GM12865 (cell line): ENCODE data around the gene SLC25A30.
A peak's percentile ranks its signal among the peaks of the same experiment; 100 is the strongest.

Experiments
- DNase-seq: peaks from one replicate; pipeline ENCODE4 v3.0.0; 2010; ENCODE audit warnings: low read depth
- H3K4me3 ChIP-seq: 2 replicates; pipeline ENCODE4 v1.5.1; 2011; ENCODE audit warnings: mild to moderate bottlenecking, low read depth, low read length, control low read depth
- TF ChIP-seq, protein P1 (sequence below): IDR thresholded peaks from 2 replicates; pipeline ENCODE4 v1.5.1; 2011; ENCODE audit warnings: low read length, control low read depth, low read depth, inconsistent platforms; ENCODE audit not compliant: insufficient read depth; ENCODE audit errors: missing control alignments

SLC25A30 gene

DNA sequence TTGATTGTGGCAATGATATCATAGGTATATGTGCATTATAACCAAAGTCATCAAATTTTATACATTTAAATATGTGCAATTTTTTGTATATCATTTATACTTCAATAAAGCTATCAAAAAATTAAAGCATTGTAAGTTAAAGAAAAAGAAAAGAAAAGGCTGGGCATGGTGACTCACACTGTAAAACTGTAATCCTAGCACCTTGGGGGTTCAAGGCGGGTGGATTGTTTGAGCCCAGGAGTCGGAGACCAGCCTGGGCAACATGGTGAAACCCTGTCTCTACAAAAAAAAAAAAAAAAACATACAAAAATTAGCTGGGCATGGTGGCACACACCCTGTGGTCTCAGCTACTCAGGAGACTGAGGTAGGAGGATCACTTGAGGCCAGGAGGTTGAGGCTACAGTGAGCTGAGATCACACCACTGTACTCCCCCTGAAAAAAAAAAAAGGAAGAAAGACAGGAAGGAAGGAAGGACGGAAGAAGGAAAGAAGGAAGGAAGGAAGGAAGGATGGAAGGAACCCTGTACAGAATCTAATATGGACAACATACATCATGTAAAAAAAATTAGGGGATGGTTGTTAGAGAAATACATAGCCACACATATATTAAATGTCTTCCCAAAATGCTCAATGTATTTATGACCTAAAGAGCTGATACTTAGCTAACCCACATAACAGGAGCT lies 21.7 kb upstream of the SLC25A30 start:
- TF ChIP-seq, protein P1, sequence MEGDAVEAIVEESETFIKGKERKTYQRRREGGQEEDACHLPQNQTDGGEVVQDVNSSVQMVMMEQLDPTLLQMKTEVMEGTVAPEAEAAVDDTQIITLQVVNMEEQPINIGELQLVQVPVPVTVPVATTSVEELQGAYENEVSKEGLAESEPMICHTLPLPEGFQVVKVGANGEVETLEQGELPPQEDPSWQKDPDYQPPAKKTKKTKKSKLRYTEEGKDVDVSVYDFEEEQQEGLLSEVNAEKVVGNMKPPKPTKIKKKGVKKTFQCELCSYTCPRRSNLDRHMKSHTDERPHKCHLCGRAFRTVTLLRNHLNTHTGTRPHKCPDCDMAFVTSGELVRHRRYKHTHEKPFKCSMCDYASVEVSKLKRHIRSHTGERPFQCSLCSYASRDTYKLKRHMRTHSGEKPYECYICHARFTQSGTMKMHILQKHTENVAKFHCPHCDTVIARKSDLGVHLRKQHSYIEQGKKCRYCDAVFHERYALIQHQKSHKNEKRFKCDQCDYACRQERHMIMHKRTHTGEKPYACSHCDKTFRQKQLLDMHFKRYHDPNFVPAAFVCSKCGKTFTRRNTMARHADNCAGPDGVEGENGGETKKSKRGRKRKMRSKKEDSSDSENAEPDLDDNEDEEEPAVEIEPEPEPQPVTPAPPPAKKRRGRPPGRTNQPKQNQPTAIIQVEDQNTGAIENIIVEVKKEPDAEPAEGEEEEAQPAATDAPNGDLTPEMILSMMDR, result no peak
- DNase-seq, result no peak
- no peak overlapping the region for H3K4me3 ChIP-seq

DNA sequence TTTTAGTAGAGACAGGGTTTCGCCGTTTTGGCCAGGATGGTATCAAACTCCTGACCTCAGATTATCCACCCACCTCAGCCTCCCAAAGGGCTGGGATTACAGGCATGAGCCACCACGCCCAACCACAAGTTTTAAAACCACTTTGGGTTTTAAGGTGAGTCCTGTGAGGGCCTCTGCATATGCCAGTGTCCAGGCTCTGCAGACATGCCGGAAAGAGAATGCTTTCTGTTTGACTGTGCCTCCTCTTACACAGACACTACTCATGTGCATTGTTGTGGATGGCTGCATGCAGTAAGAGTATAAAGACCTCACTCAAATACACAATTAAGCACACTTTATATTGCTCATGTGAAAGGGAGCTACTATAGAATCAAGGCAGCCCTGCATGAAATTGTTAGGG lies 20.8 kb upstream of the SLC25A30 start:
- H3K4me3 ChIP-seq, result no peak overlapping the region
- TF ChIP-seq, protein P1, result no peak
- DNase-seq, result peak; percentile 54

DNA sequence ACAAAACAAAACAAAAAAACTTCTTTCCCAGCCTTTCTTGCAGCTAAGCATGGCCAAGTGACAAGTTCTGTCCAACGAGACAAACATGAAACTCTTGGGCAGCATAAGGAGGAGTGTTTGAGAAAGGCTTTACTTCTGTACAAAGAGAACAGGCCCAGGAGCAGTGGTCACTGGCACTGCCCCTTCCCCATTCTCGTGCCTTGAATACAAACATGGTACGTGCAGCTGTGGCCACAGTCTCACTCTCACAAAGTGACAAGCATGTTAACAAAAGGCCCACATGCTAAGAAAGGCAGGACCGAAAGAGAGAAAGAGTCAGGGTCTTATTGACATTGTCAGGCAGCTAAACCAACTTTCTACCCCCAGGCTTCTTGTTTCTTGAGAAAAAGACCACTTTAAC lies 19.8 kb upstream of the SLC25A30 start:
- no peak overlapping the region for H3K4me3 ChIP-seq
- DNase-seq, result no peak
- TF ChIP-seq, protein P1, result no peak

DNA sequence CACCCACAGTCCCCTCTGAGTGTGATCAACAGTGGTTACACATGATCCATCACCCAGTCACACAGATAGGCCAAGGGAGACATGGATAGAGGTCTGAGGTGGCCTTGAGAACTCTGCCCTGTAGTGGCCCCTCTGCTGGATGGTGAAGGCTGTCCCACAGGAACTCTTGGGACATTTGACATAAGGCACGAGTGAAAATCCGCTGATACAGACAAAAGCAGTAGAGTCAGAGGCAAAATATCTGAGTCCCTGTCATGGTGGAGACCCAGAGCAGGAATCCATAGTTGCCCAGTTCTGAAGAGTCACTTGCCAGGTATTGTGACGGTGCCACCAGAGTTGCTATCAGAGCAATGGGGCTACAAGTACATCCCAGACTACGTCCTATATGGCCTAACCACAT lies 18.8 kb upstream of the SLC25A30 start:
- no peak for DNase-seq
- H3K4me3 ChIP-seq, result no peak overlapping the region
- TF ChIP-seq, protein P1, result no peak

DNA sequence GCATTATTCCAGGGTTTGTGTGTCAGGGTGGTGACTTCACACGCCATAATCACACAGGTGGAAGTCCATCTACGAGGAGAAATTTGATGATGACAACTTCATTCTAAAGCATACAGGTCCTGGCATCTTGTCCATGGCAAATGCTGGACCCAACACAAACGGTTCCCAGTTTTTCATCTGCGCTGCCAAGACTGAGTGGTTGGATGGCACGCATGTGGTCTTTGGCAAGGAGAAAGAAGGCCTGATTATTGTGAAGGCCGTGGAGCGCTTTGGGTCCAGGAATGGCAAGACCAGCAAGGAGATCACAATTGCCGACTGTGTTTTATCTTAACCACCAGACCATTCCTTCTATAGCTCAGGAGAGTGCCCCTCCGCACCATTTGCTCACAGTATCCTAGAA lies 18.2 kb upstream of the SLC25A30 start:
- TF ChIP-seq, protein P1, result no peak
- DNase-seq, result no peak
- H3K4me3 ChIP-seq, result no peak overlapping the region

DNA sequence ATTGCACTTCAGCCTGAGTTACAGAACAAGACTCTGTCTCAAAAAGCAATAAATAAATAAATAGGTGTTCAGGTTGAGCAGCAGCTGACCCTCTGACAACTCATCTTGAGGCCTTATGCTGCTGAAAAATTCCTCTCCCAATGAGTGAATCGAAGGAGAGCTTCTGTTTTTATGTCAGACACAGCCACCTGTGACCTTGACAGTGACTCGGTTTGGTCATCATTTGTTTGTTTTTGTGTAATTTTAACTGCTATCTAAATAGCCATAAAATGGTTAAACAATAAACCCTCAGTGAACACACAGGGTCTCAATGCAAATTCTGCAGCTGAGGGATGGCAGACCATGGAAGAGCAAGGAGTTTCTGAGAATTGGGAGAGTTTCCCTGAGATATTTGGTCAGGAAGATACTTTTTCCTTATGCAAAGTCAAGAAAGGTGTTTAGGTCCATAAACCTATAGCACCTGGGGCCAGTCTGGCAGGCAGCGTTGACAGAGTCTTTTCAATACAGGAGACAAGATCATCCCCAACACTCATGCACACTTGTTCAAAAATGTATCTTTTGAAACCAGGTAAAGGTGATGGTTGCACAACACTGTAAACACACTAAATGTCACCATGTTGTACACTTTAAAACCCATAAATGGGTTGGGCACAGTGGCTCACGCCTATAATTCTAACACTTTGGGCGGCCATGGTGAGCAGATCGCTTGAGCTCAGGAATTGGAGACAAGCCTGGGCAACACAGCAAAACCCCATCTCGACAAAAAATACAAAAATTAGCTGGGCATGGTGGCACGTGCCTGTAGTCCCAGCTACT lies 16.6 kb upstream of the SLC25A30 start:
- H3K4me3 ChIP-seq, result no peak overlapping the region
- DNase-seq, result no peak
- TF ChIP-seq, protein P1, result no peak

DNA sequence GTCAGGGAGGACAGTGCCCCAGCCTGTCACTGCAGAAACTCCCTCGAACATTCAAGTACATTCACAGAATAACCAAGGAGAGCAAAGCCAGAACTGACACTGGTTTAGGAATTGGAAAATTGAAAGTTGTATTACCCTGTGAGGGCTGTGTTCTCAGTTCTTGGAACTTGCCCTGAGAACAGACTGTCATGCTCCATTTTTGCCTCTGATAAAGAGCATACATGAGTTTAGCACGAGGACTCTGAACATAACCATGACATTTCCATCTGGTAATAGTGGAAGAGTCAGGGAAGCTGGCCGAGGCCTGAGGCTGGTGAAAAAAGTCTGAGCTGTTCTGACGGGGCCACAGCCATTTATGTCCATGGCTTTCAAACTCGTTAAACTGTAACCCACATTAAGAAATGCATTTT lies 15.2 kb upstream of the SLC25A30 start:
- DNase-seq, result no peak
- TF ChIP-seq, protein P1, result no peak
- no peak overlapping the region for H3K4me3 ChIP-seq
